Mesendoderm (in vitro differentiated cells): ENCODE measurements around the gene CYP3A7.
"Not testable (repeated sequence)": the region's sequence is repeated elsewhere in the genome, so short reads cannot be mapped to it uniquely, and the experiment has no call there.

Source experiments
- DNase-seq: peaks from one replicate; pipeline ENCODE4 v3.0.0; 2013
- H2AK5ac ChIP-seq: 2 replicates; pipeline ENCODE4 v1.6.1; 2013; ENCODE audit warnings: low read length, inconsistent platforms
- H2BK120ac ChIP-seq: 2 replicates; pipeline ENCODE4 v1.6.1; 2013; ENCODE audit warnings: low read depth, mild to moderate bottlenecking, low read length, moderate library complexity, mixed read lengths
- H2BK15ac ChIP-seq: replicated peaks from 2 replicates; pipeline ENCODE4 v1.6.1; 2013; ENCODE audit warnings: low read depth, mild to moderate bottlenecking, moderate library complexity
- H2BK5ac ChIP-seq: 2 replicates; pipeline ENCODE4 v1.6.1; 2013; ENCODE audit warnings: low read length, inconsistent platforms
- H3K18ac ChIP-seq: 2 replicates; pipeline ENCODE4 v1.6.1; 2013; ENCODE audit warnings: mild to moderate bottlenecking, low read length, mixed read lengths
- H3K23ac ChIP-seq: one replicate; pipeline ENCODE4 v1.6.1; 2013; ENCODE audit warnings: low read length
- H3K27ac ChIP-seq: 2 replicates; pipeline ENCODE4 v1.5.1; 2013; ENCODE audit warnings: low read depth, mild to moderate bottlenecking, inconsistent platforms, low read length, moderate library complexity
- H3K27me3 ChIP-seq: 2 replicates; pipeline ENCODE4 v1.6.1; 2013; ENCODE audit warnings: low read length, control low read depth, mild to moderate bottlenecking, inconsistent platforms; ENCODE audit not compliant: insufficient read depth, poor library complexity
- H3K36me3 ChIP-seq: 2 replicates; pipeline ENCODE4 v1.6.1; 2013; ENCODE audit warnings: low read length, inconsistent platforms; ENCODE audit not compliant: control insufficient read depth, insufficient read depth
- H3K4ac ChIP-seq: one replicate; pipeline ENCODE4 v1.6.1; 2013; ENCODE audit warnings: low read depth, mild to moderate bottlenecking, low read length, moderate library complexity
- H3K4me1 ChIP-seq: 2 replicates; pipeline ENCODE4 v1.6.1; 2013; ENCODE audit warnings: low read depth, low read length, inconsistent platforms; ENCODE audit not compliant: control insufficient read depth
- H3K4me2 ChIP-seq: 2 replicates; pipeline ENCODE4 v1.6.1; 2013; ENCODE audit warnings: low read length
- H3K4me3 ChIP-seq: 2 replicates; pipeline ENCODE4 v1.5.1; 2013; ENCODE audit warnings: mild to moderate bottlenecking, low read length
- H3K56ac ChIP-seq: one replicate; pipeline ENCODE4 v1.6.1; 2013; ENCODE audit warnings: low read length
- H3K79me1 ChIP-seq: 2 replicates; pipeline ENCODE4 v1.6.1; 2013; ENCODE audit warnings: low read length, inconsistent platforms
- H3K79me2 ChIP-seq: 2 replicates; pipeline ENCODE4 v1.6.1; 2013; ENCODE audit warnings: mild to moderate bottlenecking, low read length; ENCODE audit not compliant: control insufficient read depth, insufficient read depth
- H3K9ac ChIP-seq: 2 replicates; pipeline ENCODE4 v1.6.1; 2013; ENCODE audit warnings: low read length, inconsistent platforms
- H4K5ac ChIP-seq: one replicate; pipeline ENCODE4 v1.6.1; 2013; ENCODE audit warnings: low read length
- H4K8ac ChIP-seq: one replicate; pipeline ENCODE4 v1.6.1; 2013; ENCODE audit warnings: low read depth, mild to moderate bottlenecking, control low read depth, low read length, moderate library complexity
- WGBS: extraction: QIAGEN DNeasy Blood & Tissue Kit; methylation state at CpG from one replicate; pipeline ENCODE4 v1.1.7; 2013; ENCODE audit warnings: low lambda C conversion rate, missing lambda C conversion rate; ENCODE audit not compliant: insufficient coverage; ENCODE audit errors: extremely low coverage; 5-methylcytosine and 5-hydroxymethylcytosine counted together

CYP3A7 gene

GRCh38 chr7:99698867-99699730 lies 35.9 kb downstream of the CYP3A7 start:
- not testable (repeated sequence) for H3K27me3 ChIP-seq, H3K79me1 ChIP-seq, H3K9ac ChIP-seq, H3K36me3 ChIP-seq, H2AK5ac ChIP-seq, H3K4me3 ChIP-seq, H3K4ac ChIP-seq, H2BK15ac ChIP-seq, H2BK120ac ChIP-seq, H4K8ac ChIP-seq, H3K56ac ChIP-seq, H3K23ac ChIP-seq, H3K4me2 ChIP-seq, H3K27ac ChIP-seq, H3K79me2 ChIP-seq, H3K18ac ChIP-seq, H2BK5ac ChIP-seq, H4K5ac ChIP-seq, H3K4me1 ChIP-seq
- DNase-seq: peak; percentile 19
- WGBS: no CpG with 5 or more reads among the region's 6 CpGs

DNA sequence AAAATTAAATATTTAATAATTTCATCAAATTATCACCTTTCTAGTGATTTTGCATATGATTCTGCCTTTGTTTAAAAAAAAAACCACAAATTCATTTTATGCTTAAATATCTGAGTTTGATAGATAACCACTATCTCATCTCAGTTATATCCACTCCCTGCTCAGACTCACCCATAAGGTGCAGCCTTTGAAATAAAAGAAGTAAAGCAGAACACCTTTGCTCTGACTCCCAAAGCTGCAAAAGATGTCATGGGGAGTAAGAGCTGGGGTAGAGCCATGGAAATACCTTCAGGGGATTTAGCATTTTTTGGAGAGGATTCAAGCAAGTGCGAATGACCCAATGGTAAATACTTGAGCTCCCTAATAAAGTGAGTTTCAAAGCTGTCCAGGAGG lies 40.1 kb downstream of the CYP3A7 start:
- no CpG with 5 or more reads among the region's 1 CpG for WGBS

DNA sequence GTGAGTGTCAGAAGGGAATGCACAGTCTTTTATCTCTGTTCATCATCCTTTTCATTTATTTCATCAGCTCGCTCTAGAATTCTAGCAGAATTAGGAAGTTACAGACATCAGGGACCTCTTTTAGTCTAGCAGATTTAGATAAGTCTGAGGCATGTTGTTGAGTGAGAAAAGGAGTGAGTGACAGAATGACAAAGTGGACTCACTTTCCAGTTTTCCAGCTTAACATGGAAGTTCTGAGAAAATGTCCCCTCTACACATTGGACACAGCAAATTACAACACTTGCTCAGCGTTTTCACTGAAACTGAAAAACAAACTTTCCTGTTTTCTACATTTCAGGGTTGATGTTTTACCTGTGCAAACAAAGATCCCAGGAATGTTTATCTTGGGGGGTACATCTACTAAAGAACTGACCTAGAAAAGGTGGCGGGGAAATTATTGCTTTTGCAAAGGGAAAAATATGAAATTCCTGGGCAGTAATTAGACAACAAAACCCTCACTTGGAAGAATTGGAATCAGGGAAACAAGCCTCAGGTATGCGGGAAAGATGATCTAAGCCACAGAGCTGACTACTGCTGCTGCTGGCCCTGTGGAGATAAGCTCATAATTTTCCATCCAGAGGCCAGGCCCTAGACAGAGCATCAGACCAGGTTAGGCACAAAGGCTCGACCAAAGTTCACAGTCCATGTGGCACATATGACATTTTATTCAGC lies 40.6 kb downstream of the CYP3A7 start:
- WGBS: no CpG with 5 or more reads among the region's 5 CpGs
- DNase-seq: peak; percentile 7

More for the DNA sequence above, 40.1 kb downstream of the CYP3A7 start:
- no peaks in the 10 kb centered on the region for H3K4me1 ChIP-seq
- H3K18ac ChIP-seq: no peak overlapping the region
- H3K27me3 ChIP-seq: no peaks in the 10 kb centered on the region
- H3K27ac ChIP-seq: no peak overlapping the region
- no peaks in the 10 kb centered on the region for H3K36me3 ChIP-seq
- H3K56ac ChIP-seq: no peak overlapping the region
- H3K4me3 ChIP-seq: no peak overlapping the region
- H4K5ac ChIP-seq: no peak overlapping the region
- H4K8ac ChIP-seq: no peak overlapping the region
- H3K9ac ChIP-seq: no peak overlapping the region
- H2AK5ac ChIP-seq: no peak overlapping the region
- H3K79me1 ChIP-seq: no peaks in the 10 kb centered on the region
- no peak overlapping the region for H2BK120ac ChIP-seq
- no peak overlapping the region for H3K4me2 ChIP-seq
- no peak overlapping the region for H2BK15ac ChIP-seq
- DNase-seq: no peak
- H3K23ac ChIP-seq: no peak overlapping the region
- no peak overlapping the region for H2BK5ac ChIP-seq
- H3K4ac ChIP-seq: no peak overlapping the region
- H3K79me2 ChIP-seq: no peaks in the 10 kb centered on the region

GRCh38 chr7:99693427-99694200 lies 41.4 kb downstream of the CYP3A7 start:
- Histone ChIP-seq H3K18ac (no peak overlapping the region), H3K79me2 (no peaks in the 10 kb centered on the region), H3K23ac (no peak overlapping the region), H3K4ac (no peak overlapping the region), H2BK15ac (no peak overlapping the region), H4K5ac (no peak overlapping the region), H2BK5ac (no peak overlapping the region), H3K27ac (no peak overlapping the region), H2AK5ac (no peak overlapping the region), H3K56ac (no peak overlapping the region), H3K4me2 (no peak overlapping the region), H3K4me1 (no peaks in the 10 kb centered on the region), H3K4me3 (no peak overlapping the region), H2BK120ac (no peak overlapping the region), H3K27me3 (no peaks in the 10 kb centered on the region), H3K36me3 (no peaks in the 10 kb centered on the region), H4K8ac (no peak overlapping the region), H3K79me1 (no peaks in the 10 kb centered on the region), H3K9ac (no peak overlapping the region)
- peak; percentile 86 for DNase-seq
- no CpG with 5 or more reads among the region's 9 CpGs for WGBS

More for the DNA sequence above, 40.6 kb downstream of the CYP3A7 start:
- no peaks in the 10 kb centered on the region for H3K36me3 ChIP-seq
- H2BK5ac ChIP-seq: no peak overlapping the region
- H3K4me1 ChIP-seq: no peaks in the 10 kb centered on the region
- H4K8ac ChIP-seq: no peak overlapping the region
- H3K56ac ChIP-seq: no peak overlapping the region
- no peaks in the 10 kb centered on the region for H3K27me3 ChIP-seq
- no peak overlapping the region for H3K4ac ChIP-seq
- H3K4me2 ChIP-seq: no peak overlapping the region
- no peak overlapping the region for H2BK15ac ChIP-seq
- no peak overlapping the region for H4K5ac ChIP-seq
- H3K23ac ChIP-seq: no peak overlapping the region
- no peak overlapping the region for H3K18ac ChIP-seq
- no peaks in the 10 kb centered on the region for H3K79me1 ChIP-seq
- no peak overlapping the region for H2AK5ac ChIP-seq
- no peak overlapping the region for H3K27ac ChIP-seq
- H3K9ac ChIP-seq: no peak overlapping the region
- no peak overlapping the region for H3K4me3 ChIP-seq
- H2BK120ac ChIP-seq: no peak overlapping the region
- H3K79me2 ChIP-seq: no peaks in the 10 kb centered on the region

DNA sequence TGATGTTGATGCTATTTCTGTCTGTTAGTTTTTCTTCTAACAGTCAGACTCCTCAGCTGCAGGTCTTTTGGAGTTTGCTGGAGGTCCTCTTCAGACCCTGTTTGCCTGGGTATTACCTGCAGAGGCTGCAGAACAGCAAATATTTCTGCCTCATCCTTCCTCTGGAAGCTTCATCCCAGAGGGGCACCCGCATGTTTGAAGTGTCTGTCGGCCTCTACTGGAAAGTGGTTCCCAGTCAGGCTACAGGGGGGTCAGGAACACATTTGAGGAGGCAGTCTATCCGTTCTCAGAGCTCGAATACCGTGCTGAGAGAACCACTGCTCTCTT lies 41.9 kb downstream of the CYP3A7 start:
- WGBS: no CpG with 5 or more reads among the region's 5 CpGs
- H3K9ac ChIP-seq: no peak overlapping the region
- no peaks in the 10 kb centered on the region for H3K4me1 ChIP-seq
- H3K23ac ChIP-seq: no peak overlapping the region
- no peak overlapping the region for H4K5ac ChIP-seq
- no peak overlapping the region for H2BK5ac ChIP-seq
- no peaks in the 10 kb centered on the region for H3K36me3 ChIP-seq
- no peak overlapping the region for H4K8ac ChIP-seq
- no peak overlapping the region for H3K56ac ChIP-seq
- no peak overlapping the region for H2AK5ac ChIP-seq
- H3K4me2 ChIP-seq: no peak overlapping the region
- H3K27me3 ChIP-seq: no peaks in the 10 kb centered on the region
- H3K27ac ChIP-seq: no peak overlapping the region
- no peaks in the 10 kb centered on the region for H3K79me1 ChIP-seq
- no peak overlapping the region for H3K18ac ChIP-seq
- no peak overlapping the region for H2BK120ac ChIP-seq
- H2BK15ac ChIP-seq: no peak overlapping the region
- H3K79me2 ChIP-seq: no peaks in the 10 kb centered on the region
- H3K4ac ChIP-seq: no peak overlapping the region
- H3K4me3 ChIP-seq: no peak overlapping the region
- DNase-seq: no peak
